GM18499 (cell line): Measurements from ENCODE around the gene TRHDE.
"Not testable (repeated sequence)": the region's sequence is repeated elsewhere in the genome, so short reads cannot be mapped to it uniquely, and the experiment has no call there.

ENCODE experiments used
- ATAC-seq: cut with Tn5 transposase; IDR thresholded peaks from one replicate; pipeline ENCODE4 v1.9.1; 2021; ENCODE audit warnings: moderate number of reproducible peaks; ENCODE audit not compliant: insufficient read depth, unreplicated experiment

The TRHDE gene

DNA sequence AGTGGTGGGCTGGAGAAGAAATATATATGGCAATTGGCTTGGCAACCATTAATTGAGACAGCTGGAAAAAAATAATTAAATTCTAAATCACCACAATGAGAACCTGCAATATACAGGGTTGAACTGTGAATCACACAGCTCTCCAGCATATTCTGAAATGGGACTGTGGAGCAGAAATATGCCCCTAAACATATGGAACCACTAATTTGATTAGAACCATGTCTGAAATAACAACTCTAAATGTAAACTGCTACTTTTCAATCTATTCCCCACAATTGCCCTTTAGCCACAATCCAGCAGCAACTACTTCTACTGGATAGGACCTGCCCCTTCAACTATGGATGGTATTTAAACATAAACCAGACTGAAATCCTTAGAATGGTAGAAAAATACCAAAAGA, 330.4 kb downstream of the TRHDE start:
- ATAC-seq = no peak

- no peak for ATAC-seq
These were observed 333.8 kb downstream of the TRHDE start for GRCh38 chr12:72605975-72606374.

GRCh38 chr12:72610342-72610741, 338.2 kb downstream of the TRHDE start:
- no peak for ATAC-seq

DNA sequence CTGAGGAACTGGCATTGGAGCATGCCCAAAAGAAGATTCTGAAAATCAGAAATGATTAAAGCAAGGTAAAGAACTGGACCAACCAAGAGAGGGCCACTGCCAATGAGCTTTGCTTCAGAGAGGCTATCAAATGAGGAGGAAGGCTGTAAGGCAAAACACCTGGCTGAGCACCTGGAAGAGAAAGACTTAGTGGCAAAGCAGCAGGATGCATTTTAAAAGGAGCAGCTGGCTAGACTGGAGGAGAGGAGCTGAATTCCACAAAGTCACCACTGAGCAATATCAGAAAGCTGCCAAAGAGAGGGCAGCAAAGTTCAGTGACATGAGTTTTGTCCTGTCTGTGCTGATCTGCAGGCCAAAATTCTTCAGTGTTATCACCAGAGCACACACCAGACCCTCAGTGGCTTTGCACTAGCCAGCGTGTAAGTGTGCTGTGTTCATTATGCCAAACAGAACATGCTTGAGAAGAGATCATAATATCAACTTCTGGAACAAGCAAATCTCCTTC, 338.7 kb downstream of the TRHDE start:
- ATAC-seq = no peak

DNA sequence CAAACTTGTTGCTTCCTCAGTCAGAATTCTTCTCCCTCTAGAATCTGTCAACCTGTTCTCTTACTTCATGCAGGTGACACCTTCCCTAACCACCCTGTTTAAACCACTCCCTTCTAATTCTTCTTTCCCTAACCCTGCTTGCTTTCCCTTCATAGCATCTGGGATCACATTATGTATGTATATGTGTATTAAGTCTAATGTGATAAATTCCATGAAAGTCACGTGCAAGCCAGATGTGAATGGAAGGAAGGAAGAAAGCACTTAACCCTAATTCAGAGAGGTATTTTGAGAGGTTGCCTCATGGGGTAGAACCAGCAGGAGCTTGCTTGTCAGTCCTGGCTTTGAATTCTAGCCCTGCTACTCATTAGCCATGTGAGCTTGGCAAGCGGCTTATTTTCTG, 340.0 kb downstream of the TRHDE start:
- ATAC-seq = no peak

GRCh38 chr12:72618764-72619163, 346.6 kb downstream of the TRHDE start:
- ATAC-seq = no peak

- no peak for ATAC-seq
These were observed 350.4 kb downstream of the TRHDE start for GRCh38 chr12:72622556-72622955.

DNA sequence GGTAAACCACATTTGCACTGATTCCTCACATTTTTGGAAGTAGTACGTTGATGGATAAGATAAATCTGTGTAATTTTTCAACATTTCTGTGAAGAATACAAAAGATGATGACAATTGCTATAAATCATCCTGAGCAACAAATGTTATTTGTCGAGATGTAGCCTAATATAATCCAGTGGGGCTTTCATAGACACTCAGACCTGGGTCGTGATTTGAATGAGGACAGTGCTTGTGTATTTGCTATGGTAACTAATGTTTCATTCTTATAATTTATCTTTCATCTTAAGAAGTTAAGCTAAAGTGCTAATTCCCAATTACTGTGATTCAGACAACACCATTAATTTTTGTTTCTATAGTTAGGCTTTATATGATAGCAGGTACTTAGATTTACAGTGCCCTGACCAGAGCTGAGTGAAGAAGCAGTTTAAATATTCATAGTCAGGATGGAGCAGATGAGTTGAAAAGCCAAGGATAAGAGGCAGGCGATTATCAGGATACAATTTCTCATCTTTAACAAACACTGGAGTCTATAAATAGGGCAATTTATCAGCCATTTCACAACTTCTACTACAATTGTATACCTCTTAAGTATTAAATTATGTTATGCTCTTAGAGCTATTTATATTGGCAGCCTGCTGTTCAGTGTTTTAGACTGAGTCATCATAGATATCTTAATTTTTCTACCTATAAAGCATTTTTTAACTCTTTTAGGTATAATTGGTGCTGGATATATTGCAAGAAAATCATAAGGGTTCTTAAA, 359.9 kb downstream of the TRHDE start:
- ATAC-seq = no peak

DNA sequence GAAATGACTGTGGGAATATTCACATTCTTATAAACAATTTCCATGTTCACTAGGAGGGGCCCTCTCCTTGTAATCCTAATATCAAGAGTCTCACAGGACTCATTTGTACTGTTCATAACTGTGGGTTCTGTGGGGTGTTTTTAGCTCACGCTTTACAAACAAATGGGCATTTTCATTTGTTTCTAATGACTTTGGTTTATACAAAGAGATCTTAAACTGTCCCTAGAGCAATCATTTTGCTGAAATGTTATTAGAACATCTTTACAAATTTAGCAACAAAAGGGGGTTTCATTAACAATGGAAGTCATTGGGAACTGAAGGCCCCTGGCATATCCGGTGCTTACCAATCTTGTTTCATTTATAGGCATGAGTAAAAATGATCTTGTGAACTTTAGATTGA, 370.5 kb downstream of the TRHDE start:
- no peak for ATAC-seq

DNA sequence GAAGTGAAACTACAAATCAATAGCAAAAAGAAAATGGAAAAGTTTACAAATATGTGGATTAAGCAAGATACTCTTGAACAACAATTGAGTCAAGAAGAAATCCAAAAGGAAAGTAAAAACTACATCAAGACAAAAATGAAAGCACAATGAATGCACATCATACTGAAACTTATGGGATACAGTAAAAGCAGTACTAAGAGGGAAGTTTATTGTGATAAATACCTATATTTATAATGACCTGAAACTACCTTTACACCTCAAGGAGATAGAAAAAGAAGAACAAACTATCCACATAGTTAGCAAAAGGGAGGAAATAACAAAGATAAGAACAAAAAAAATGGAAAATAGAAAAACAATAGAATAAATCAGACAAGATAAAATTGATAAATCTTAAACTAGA, 375.0 kb downstream of the TRHDE start:
- ATAC-seq = no peak

- ATAC-seq = no peak
These were observed 386.4 kb downstream of the TRHDE start for GRCh38 chr12:72658615-72659014.

GRCh38 chr12:72660174-72660573, 388.0 kb downstream of the TRHDE start:
- not testable (repeated sequence) for ATAC-seq

DNA sequence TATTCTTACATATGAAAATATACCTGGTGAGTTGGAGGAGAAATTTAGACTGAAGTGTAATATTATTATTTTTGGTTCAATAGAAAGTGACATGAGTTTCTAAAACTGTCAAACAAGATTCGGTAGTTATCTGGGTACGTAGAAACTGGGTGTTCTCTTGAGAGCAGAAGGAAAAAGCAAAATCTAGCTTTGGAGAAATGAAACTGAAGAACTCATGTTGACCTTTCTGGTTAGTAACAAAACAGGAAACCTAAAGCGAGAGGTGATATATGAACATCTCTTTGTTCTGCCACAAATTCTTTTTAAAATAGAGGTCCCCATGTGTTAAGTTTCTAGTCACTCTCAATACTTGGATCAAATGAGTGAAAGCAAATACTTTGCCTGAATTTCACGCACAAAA, 401.7 kb downstream of the TRHDE start:
- peak; percentile 88 for ATAC-seq

DNA sequence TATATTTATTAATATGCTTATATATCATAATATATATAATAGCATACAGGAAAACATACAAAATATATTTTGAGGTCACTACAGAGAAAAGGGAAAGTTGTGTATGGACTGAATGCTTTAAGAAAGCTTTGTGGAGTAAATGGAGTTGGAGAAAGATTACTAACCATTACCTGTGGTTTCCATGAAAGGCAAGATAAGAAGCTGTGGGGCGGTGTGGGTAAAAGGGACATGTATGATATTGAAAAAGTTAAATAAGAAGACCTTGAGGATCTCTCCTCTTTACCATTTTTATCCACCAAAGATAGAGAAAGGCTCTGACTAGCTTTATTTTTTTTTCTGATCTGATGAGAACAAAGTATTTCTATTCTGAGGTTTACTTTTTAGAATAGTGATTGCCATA, 404.4 kb downstream of the TRHDE start:
- no peak for ATAC-seq

DNA sequence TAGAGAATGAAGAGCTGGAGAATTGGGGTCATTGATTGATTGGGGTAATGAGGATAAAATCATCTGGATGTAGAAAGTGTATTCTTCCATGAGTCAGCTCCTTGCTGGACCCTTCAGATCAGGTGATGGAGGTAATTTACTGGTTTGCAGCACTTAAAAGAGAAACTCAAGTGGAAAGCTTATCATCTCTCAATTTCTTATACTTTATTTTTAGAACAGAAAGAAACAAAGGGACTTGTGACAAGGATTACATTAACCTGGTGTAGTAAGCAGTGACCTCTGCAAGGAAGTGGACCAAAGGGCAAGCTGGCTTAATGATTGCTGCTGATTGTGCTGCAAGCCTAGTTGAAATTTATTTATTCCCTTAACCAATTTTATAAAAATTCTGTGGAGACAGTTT, 405.0 kb downstream of the TRHDE start:
- no peak for ATAC-seq

GRCh38 chr12:72677846-72678245, 405.7 kb downstream of the TRHDE start:
- no peak for ATAC-seq

GRCh38 chr12:72679147-72679757, 407.1 kb downstream of the TRHDE start:
- no peak for ATAC-seq

- no peak for ATAC-seq
These were observed 408.9 kb downstream of the TRHDE start for GRCh38 chr12:72681028-72681427.

- no peak for ATAC-seq
These were observed 412.3 kb downstream of the TRHDE start for GRCh38 chr12:72684491-72684890.

- no peak for ATAC-seq
These were observed 420.2 kb downstream of the TRHDE start for GRCh38 chr12:72692338-72692737.

GRCh38 chr12:72694193-72694592, 422.0 kb downstream of the TRHDE start:
- ATAC-seq = no peak

- ATAC-seq = no peak
These were observed 427.2 kb downstream of the TRHDE start for GRCh38 chr12:72699362-72699761.
